ENCODE measurements around the gene LTBP2. TPM values are rescaled to one million over a fixed set of nuclear protein-coding genes. Genes with fewer than 3 reads are reported as not detected.

LTBP2 gene
- polyA plus RNA-seq, 2 of the 4 experiments (the other 2 are of a cell fraction) = 4.9 to 14.4 TPM

- TF ChIP-seq MAX (IDR thresholded peaks at IDR 0.05) = 0 out of 2 replicates have a peak, but pooled peaks have one; percentile 27
- no peak for TF ChIP-seq MAZ (IDR thresholded peaks at IDR 0.05; ENCODE audit: borderline replicate concordance, low read depth, low read length)
- no peak for TF ChIP-seq CEBPB (IDR thresholded peaks at IDR 0.05)
- TF ChIP-seq HEYL (CRISPR knock-in tag; IDR thresholded peaks at IDR 0.05) = no peak
- no peak for TF ChIP-seq CHD2 (IDR thresholded peaks at IDR 0.05; ENCODE audit: low read length, partially characterized antibody)
- TF ChIP-seq RARB (CRISPR knock-in tag; IDR thresholded peaks at IDR 0.05) = no peak
- TF ChIP-seq GATA3 (IDR thresholded peaks at IDR 0.05; ENCODE audit: borderline replicate concordance) = no peak
Measured at GRCh38 chr14:74580275-74580672, 31.8 kb downstream of the LTBP2 start (continued).

- FAIRE-seq = peak; percentile 68
- peak; percentile 89 to 94 for DNase-seq (ENCODE audit: low read depth in 1 of 2, low spot score in 1 of 2)
Measured at GRCh38 chr14:74579447-74580274, 32.4 kb downstream of the LTBP2 start.

More at GRCh38 chr14:74579447-74580274, 32.4 kb downstream of the LTBP2 start:
- Histone ChIP-seq H3K4me1 (peaks cover 81% of the 10 kb centered on the region), H3K4me3 (no peak overlapping the region), H3K4me2 (peak overlapping the region; percentile 45), H3K9me3 (no peaks in the 10 kb centered on the region), H3K27ac (peak overlapping the region; percentile 83 to 95)
- WGBS (ENCODE audit: missing lambda C conversion rate) = 19% methylated on average over 10 of the region's 12 CpGs
- CTCF ChIA-PET = interaction anchor here (13.9 kb wide), 1 partner anchor 31 kb away, joined by 120 read pairs; the partner anchor contains the start of gene LTBP2
- TF ChIP-seq EHF (CRISPR knock-in tag; IDR thresholded peaks at IDR 0.05) = peak; percentile 63; the same call in 1 of the 2 replicates
- no peak; a peak in 1 of 5 replicates for TF ChIP-seq RAD21 (conservative IDR thresholded peaks at IDR 0.05 in 1 of 2, IDR thresholded peaks at IDR 0.05 in 1 of 2)
- TF ChIP-seq CEBPB (IDR thresholded peaks at IDR 0.05) = peak in 1 of 2 experiments; percentile 64; a peak in 2 of 4 replicates
- TF ChIP-seq CHD4 (IDR thresholded peaks at IDR 0.05; ENCODE audit: borderline replicate concordance) = no peak
- TF ChIP-seq ESRRA (IDR thresholded peaks at IDR 0.05; ENCODE audit: borderline replicate concordance, low read length) = no peak
- TF ChIP-seq SMC3 (IDR thresholded peaks at IDR 0.05) = 0 out of 3 replicates have a peak, but pooled peaks have one; percentile 5
- peak; percentile 75 for TF ChIP-seq ZSCAN20 (CRISPR knock-in tag; IDR thresholded peaks at IDR 0.05)
- TF ChIP-seq GATA3 (IDR thresholded peaks at IDR 0.05; ENCODE audit: borderline replicate concordance) = peak; percentile 75; the same call in 1 of the 2 replicates
- TF ChIP-seq JUN (IDR thresholded peaks at IDR 0.05) = peak in 1 of 2 experiments; percentile 74; a peak in 3 of 5 replicates
- TF ChIP-seq USF2 (IDR thresholded peaks at IDR 0.05) = no peak
- peak; percentile 71; the same call in 1 of the 2 replicates for TF ChIP-seq MAX (IDR thresholded peaks at IDR 0.05)
- TF ChIP-seq MAFK (IDR thresholded peaks at IDR 0.05; ENCODE audit: partially characterized antibody) = peak; percentile 92
- TF ChIP-seq NFE2L2 (conservative IDR thresholded peaks at IDR 0.05; ENCODE audit: low read length) = peak; percentile 70
- no peak for TF ChIP-seq CHD2 (IDR thresholded peaks at IDR 0.05; ENCODE audit: low read length, partially characterized antibody)
- peak; percentile 61 for TF ChIP-seq ATOH8 (CRISPR knock-in tag; IDR thresholded peaks at IDR 0.05; ENCODE audit: low read depth)
- peak; percentile 79; the same call in 1 of the 2 replicates for TF ChIP-seq FOXS1 (CRISPR knock-in tag; IDR thresholded peaks at IDR 0.05)
- TF ChIP-seq HOXB5 (CRISPR knock-in tag; IDR thresholded peaks at IDR 0.05) = peak; percentile 69
- peak; percentile 85 for TF ChIP-seq JUNB (IDR thresholded peaks at IDR 0.05)
- TF ChIP-seq HOXB13 (CRISPR knock-in tag; IDR thresholded peaks at IDR 0.05; ENCODE audit: low read depth) = peak; percentile 72; the same call in 1 of the 2 replicates
- 0 out of 2 replicates have a peak, but pooled peaks have one; percentile 36 for TF ChIP-seq HOXA7 (CRISPR knock-in tag; IDR thresholded peaks at IDR 0.05)
- TF ChIP-seq CBX2 (IDR thresholded peaks at IDR 0.05; ENCODE audit: borderline replicate concordance, low read depth) = no peak
- TF ChIP-seq FOSL2 (IDR thresholded peaks at IDR 0.05) = peak; percentile 77
- TF ChIP-seq FOSL2 (CRISPR knock-in tag; IDR thresholded peaks at IDR 0.05) = peak; percentile 82
- 0 out of 3 replicates have a peak, but pooled peaks have one; percentile 27 for TF ChIP-seq BCL3 (IDR thresholded peaks at IDR 0.05)
- peak; percentile 58 to 83; a peak in 3 of 5 replicates for TF ChIP-seq EP300 (IDR thresholded peaks at IDR 0.05)
- ATAC-seq = peak; percentile 63 to 79
- POLR2A ChIA-PET = interaction anchor here (1.3 kb wide), 1 partner anchor 38 kb away, joined by 7 read pairs; no protein-coding TSS in a partner anchor
